Fibroblast of the aortic adventitia (primary cell): ENCODE measurements around the gene TMEM255B. TPM values are rescaled to one million over a fixed set of nuclear protein-coding genes. Genes with fewer than 3 reads are reported as not detected.
"Not testable (repeated sequence)": the region's sequence is repeated elsewhere in the genome, so short reads cannot be mapped to it uniquely, and the experiment has no call there.

Source experiments
- DNase-seq: peaks from one replicate; pipeline ENCODE4 v3.0.0-alpha.2; 2010; ENCODE audit warnings: low read depth
- H3K4me3 ChIP-seq: 2 replicates; pipeline ENCODE4 v1.5.1; 2011; ENCODE audit warnings: low read depth, mild to moderate bottlenecking, control low read depth, low read length, moderate library complexity
- total RNA-seq: library from RNA; depleted of rRNA; stranded (reverse); fragments of >200 nt; gene quantifications from 2 replicates; pipeline ENCODE4 v1.2.3, GENCODE V29; 2012; ENCODE audit warnings: low replicate concordance
- TF ChIP-seq, protein P1 (sequence below): IDR thresholded peaks from 2 replicates; pipeline ENCODE4 v1.5.1; 2011; ENCODE audit warnings: mild to moderate bottlenecking, low read length, control low read depth, inconsistent platforms; ENCODE audit not compliant: insufficient read depth

The TMEM255B gene
- total RNA-seq, 1 donor: not detected

DNA sequence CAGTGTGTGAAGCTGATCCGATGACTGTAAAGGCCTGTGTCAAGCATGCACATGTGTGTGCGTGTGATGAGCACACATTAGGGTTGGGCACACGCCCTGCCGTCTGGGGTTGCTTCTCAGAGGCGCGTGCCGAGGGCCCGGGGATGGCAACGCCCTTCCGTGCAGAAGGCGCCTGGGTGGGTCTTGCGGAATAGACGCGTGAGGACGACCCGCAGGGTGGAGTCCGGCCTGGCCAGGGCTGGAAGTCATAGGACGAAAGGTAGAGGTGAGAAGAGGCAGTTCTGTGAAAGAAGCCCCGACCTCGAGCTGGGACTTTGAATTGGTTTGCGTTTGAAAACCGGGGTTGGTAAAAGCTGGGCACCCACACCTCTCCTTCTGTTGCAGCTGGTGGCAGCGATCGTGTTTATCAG, 35.7 kb downstream of the TMEM255B start:
- TF ChIP-seq, protein P1, sequence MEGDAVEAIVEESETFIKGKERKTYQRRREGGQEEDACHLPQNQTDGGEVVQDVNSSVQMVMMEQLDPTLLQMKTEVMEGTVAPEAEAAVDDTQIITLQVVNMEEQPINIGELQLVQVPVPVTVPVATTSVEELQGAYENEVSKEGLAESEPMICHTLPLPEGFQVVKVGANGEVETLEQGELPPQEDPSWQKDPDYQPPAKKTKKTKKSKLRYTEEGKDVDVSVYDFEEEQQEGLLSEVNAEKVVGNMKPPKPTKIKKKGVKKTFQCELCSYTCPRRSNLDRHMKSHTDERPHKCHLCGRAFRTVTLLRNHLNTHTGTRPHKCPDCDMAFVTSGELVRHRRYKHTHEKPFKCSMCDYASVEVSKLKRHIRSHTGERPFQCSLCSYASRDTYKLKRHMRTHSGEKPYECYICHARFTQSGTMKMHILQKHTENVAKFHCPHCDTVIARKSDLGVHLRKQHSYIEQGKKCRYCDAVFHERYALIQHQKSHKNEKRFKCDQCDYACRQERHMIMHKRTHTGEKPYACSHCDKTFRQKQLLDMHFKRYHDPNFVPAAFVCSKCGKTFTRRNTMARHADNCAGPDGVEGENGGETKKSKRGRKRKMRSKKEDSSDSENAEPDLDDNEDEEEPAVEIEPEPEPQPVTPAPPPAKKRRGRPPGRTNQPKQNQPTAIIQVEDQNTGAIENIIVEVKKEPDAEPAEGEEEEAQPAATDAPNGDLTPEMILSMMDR: no peak

DNA sequence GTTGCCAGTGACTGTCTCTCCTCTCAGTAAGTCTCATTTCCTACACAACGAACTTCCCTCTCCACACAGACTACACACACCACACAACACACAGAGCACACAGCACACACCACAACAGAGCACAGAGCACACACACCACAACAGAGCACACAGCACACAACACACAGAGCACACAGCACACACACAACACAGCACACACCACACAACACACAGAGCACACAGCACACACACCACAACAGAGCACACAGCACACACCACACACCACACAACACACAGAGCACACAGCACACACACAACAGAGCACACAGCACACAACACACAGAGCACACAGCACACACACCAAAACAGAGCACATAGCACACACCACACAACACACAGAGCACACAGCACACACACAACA, 36.3 kb downstream of the TMEM255B start:
- not testable (repeated sequence) for H3K4me3 ChIP-seq, DNase-seq

More for the DNA sequence above, 35.7 kb downstream of the TMEM255B start:
- H3K4me3 ChIP-seq: no peak overlapping the region
- DNase-seq: no peak

GRCh38 chr13:113796211-113796963, 37.4 kb downstream of the TMEM255B start:
- TF ChIP-seq, protein P1: no peak
- no peak for DNase-seq
- no peak overlapping the region for H3K4me3 ChIP-seq

GRCh38 chr13:113796964-113797676, 38.1 kb downstream of the TMEM255B start:
- TF ChIP-seq, protein P1: no peak
- H3K4me3 ChIP-seq: no peak overlapping the region
- no peak for DNase-seq

DNA sequence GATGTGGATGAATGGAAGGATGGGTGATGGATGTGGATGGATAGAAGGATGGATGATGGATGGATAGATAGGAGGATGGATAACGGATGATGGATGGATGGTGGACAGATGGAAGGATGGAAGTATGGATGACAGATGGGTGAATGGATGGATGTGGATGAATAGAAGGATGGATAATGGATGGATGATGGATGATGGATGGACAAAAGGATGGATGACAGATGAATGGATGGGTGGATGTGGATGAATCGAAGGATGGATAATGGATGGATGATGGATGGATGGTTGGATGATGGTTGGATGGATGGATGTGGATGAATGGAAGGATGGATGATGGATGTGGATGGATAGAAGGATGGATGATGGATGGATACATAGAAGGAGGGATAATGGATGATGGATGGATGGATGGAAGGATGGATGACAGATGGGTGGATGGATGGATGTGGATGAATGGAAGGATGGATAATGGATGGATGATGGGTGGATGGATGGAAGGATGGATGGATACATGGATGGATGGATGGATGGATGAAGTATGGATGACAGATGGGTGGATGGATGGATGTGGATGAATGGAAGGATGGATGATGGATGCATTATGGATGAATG, 39.3 kb downstream of the TMEM255B start:
- H3K4me3 ChIP-seq: no peak overlapping the region
- TF ChIP-seq, protein P1: no peak
- DNase-seq: no peak

DNA sequence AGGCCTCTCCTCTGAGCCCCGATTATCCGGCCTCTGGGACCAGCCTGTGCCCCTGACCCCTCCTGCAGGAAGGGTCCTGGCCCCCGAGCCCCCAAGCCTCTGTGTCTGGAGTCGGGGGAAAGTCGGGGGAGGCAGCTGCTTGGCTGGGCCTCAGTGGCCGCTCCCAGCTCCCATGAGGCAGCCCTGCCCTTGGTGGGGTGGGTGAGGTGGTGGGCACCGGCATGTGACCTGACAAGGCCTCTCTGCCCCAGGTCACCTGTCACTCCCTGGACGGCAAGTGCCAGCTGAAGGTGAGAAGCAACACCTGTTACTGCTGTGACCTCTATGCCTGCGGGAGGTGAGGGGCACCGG, 41.5 kb downstream of the TMEM255B start:
- no peak for DNase-seq
- no peak overlapping the region for H3K4me3 ChIP-seq
- TF ChIP-seq, protein P1: no peak

GRCh38 chr13:113801289-113801961, 42.4 kb downstream of the TMEM255B start:
- TF ChIP-seq, protein P1: no peak
- no peak overlapping the region for H3K4me3 ChIP-seq

More at GRCh38 chr13:113801289-113801961, 42.4 kb downstream of the TMEM255B start:
- no peak for DNase-seq
